PFSK-1 (cell line): ENCODE measurements around the gene TIAM2.

Experiments
- FOXP2 ChIP-seq: optimal IDR thresholded peaks from 2 replicates; pipeline ENCODE3; 2011; ENCODE audit warnings: borderline replicate concordance, control low read depth, inconsistent platforms; ENCODE audit not compliant: insufficient read depth; ENCODE audit errors: extremely low read length, extremely low read depth
- POLR2AphosphoS5 ChIP-seq: IDR thresholded peaks from 2 replicates; pipeline ENCODE4 v1.6.1; 2012; ENCODE audit warnings: low read depth, mild to moderate bottlenecking, control low read depth, low read length, moderate library complexity
- SIN3A ChIP-seq: IDR thresholded peaks from 2 replicates; pipeline ENCODE4 v1.6.1; 2012; ENCODE audit warnings: mild to moderate bottlenecking, low read length, moderate library complexity, borderline replicate concordance; ENCODE audit not compliant: insufficient read depth
- TAF1 ChIP-seq: IDR thresholded peaks from 2 replicates; pipeline ENCODE4 v1.6.1; 2012; ENCODE audit warnings: low read length, control low read depth, borderline replicate concordance; ENCODE audit not compliant: insufficient read depth
- TF ChIP-seq, protein P1 (sequence below), 2 experiments: IDR thresholded peaks; 2 replicates each; pipeline versions ENCODE4 v1.6.1 to v1.8.0; 2011 to 2012; ENCODE audit warnings: low read depth in 2 of 2, low read length in 2 of 2, control low read depth in 1 of 2, inconsistent platforms in 1 of 2, mild to moderate bottlenecking in 1 of 2, moderate library complexity in 1 of 2; ENCODE audit not compliant: insufficient read depth in 1 of 2

DNA sequence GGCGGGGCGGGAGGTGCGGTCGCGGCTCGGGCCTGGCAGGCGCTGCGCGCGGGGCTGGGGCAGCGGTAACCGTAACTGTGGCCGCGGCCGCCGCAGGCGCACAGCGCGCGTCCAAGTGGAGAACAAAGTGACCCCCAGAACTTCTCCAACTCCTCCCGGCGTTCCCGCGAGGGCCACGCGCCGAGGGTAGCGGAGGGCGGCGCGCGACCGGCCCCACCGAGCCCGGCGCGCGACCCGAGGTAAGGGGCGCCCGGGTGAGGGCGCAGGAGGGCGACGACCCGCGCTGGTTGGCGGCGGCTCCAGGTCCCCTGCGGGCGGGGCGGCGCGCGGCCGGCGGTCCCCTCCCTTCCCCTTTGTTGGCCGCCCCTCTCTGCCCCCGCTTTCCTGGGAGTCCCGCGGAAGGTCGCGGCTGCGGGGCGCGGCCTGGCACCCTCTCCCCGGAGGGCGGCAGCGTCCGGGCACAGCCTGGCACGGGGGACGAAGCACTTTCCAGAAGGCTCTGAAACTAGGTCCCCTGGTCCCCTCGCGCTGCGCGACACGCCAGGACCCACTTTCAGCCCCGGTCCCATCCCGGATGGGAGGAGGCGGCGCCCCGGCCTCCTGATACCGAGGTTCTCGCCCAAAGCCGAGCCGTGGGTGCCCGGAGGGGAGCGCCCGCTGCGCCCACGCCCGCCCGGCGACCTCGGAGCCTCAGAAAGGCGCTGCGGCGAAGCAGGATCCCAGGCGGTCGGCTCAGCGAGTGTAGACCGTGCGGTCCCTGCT, at the start of gene TIAM2:
- TF ChIP-seq TAF1 (no peak), POLR2AphosphoS5 (no peak), SIN3A (no peak), FOXP2 (no peak)
- TF ChIP-seq, protein P1, sequence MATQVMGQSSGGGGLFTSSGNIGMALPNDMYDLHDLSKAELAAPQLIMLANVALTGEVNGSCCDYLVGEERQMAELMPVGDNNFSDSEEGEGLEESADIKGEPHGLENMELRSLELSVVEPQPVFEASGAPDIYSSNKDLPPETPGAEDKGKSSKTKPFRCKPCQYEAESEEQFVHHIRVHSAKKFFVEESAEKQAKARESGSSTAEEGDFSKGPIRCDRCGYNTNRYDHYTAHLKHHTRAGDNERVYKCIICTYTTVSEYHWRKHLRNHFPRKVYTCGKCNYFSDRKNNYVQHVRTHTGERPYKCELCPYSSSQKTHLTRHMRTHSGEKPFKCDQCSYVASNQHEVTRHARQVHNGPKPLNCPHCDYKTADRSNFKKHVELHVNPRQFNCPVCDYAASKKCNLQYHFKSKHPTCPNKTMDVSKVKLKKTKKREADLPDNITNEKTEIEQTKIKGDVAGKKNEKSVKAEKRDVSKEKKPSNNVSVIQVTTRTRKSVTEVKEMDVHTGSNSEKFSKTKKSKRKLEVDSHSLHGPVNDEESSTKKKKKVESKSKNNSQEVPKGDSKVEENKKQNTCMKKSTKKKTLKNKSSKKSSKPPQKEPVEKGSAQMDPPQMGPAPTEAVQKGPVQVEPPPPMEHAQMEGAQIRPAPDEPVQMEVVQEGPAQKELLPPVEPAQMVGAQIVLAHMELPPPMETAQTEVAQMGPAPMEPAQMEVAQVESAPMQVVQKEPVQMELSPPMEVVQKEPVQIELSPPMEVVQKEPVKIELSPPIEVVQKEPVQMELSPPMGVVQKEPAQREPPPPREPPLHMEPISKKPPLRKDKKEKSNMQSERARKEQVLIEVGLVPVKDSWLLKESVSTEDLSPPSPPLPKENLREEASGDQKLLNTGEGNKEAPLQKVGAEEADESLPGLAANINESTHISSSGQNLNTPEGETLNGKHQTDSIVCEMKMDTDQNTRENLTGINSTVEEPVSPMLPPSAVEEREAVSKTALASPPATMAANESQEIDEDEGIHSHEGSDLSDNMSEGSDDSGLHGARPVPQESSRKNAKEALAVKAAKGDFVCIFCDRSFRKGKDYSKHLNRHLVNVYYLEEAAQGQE (IDR thresholded peaks at IDR 0.05; ENCODE audit: insufficient read depth in 1 of 2, low read depth in 2 of 2, low read length in 2 of 2) = no peak
